ENCODE results near the gene LPIN3.

The LPIN3 gene

DNA sequence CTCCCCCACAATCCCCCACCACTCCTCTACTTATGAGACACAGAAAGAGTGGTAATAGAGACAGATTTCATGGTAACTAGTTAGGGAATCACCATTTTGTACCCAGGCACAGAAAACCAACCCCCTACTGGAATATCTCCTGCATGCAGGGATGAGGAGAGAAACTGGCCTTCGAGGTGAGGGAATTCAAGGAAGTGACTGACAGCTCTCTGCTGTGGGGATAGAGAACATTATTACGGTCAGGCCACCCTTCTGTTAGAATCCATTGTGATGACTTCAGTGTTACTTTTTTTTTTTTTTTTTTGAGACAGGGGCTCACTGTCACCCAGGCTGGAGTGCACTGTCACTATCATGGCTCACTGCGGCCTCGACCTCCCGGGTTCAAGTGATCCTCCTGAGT is 13.4 kb upstream of the LPIN3 start:
- no peak for DNase-seq (ENCODE audit: low spot score)

DNA sequence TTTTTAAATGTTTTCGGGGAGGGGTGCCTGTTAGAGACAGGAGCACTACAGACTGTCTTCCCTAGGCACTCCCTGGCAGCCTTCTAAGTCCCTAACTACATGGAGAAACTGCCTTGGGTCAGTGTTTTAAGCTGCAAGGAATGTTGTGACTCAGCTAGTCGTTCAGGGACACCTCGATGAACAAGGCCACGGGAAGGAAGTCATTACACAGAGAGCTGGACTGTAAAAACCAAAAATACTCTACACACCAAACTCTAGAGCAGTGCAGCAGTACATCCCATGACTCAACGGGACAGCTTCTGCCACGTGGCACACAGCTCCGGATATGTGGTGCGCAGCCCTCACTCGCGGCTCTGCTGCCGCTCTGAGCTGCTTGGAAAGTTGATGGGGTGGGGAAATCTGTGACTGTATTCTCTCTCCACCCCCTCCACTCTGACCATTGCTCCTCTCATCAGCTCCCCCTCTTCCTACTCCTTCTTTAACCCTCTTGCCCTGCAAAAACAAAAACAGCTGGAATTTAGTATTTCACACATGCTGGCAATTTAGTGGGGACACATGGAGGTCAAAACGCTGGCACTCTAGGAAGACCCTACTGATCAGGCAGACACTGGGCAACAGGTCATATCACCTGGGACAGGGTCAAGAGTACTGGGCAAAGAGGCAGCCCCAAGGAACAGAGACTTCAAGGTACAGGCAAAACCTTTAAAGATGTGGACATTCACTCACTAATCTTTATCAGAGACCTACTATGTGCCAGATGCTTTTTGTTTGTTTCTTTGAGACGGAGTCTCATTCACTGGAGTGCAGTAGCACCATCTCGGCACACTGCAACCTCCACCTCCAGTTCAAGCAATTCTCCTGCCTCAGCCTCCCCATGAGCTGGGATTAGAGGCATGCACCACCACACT is 10.9 kb upstream of the LPIN3 start:
- DNase-seq (ENCODE audit: low spot score) = peak; percentile 49

DNA sequence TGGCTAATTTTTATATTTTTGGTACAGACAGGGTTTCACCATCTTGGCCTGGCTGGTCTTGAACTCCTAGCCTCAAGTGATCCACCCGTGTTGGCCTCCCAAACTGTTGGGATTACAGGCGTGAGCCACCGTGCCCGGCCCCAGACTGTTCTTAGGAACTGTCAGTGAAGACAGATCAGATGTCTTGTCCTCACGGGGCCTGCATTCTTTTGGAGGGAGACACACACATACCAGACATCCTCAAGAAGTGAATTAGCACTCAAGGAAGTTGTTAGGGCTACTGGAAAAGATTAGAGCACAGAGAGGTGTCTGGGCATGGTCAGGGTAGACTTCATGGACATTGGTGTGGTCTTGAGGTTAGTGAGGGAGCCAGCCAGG is 10.3 kb upstream of the LPIN3 start:
- DNase-seq (ENCODE audit: low spot score) = no peak

DNA sequence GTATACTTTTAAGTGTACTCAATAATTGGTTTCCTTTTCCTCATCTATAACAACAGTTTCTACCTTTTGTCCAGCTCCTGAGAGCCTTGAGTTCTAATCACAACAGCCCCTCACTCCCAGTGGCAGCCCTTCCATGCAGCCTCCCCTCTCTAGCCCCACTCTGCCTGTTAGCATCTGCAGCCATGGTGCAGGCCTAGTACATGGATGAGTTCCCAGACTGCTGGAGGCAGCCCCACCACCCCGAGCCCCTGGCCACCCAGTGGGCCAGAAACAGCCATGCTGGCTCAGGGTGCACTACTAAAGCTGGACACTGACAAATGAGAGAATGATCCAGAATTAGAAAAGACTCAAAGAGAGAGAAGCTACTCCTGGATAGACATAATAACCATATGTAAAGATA is 9.7 kb upstream of the LPIN3 start:
- no peak for DNase-seq (ENCODE audit: low spot score)

DNA sequence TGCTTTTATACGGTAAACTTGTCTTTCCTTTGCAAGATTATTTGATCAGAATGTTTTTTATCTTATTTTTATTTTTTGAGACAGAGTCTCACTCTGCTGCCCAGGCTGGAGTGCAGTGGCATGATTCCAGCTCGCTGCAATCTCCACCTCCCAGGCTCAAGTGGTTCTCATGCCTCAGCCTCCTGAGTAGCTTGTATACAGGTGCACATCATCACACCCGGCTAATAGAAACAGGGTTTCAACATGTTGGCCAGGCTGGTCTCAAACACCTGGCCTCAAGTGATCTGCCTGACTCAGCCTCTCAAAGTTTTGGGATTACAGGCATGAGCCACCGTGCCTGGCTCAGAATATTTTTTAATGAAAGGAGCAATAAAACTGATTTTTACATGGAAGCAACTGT is 8.9 kb upstream of the LPIN3 start:
- DNase-seq (ENCODE audit: low spot score) = no peak

DNA sequence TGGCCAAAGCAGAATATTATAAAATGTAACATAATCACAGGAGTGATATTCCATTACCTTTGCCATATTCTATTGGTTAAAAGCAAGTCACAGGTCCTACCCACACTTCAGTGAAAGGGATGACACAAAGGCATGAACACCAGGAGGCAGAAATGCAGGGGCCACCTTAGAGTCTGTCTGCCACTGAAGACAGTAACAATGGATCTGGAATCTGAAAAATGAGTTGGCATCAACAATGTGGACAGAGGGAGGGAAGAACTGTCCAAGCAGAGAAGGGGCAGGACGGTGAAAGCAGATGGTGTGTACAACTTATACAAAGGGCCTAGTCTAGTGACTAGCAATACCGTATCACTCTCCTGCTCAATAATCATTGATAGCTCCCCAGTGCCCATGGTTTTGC is 6.6 kb upstream of the LPIN3 start:
- DNase-seq (ENCODE audit: low spot score) = no peak

DNA sequence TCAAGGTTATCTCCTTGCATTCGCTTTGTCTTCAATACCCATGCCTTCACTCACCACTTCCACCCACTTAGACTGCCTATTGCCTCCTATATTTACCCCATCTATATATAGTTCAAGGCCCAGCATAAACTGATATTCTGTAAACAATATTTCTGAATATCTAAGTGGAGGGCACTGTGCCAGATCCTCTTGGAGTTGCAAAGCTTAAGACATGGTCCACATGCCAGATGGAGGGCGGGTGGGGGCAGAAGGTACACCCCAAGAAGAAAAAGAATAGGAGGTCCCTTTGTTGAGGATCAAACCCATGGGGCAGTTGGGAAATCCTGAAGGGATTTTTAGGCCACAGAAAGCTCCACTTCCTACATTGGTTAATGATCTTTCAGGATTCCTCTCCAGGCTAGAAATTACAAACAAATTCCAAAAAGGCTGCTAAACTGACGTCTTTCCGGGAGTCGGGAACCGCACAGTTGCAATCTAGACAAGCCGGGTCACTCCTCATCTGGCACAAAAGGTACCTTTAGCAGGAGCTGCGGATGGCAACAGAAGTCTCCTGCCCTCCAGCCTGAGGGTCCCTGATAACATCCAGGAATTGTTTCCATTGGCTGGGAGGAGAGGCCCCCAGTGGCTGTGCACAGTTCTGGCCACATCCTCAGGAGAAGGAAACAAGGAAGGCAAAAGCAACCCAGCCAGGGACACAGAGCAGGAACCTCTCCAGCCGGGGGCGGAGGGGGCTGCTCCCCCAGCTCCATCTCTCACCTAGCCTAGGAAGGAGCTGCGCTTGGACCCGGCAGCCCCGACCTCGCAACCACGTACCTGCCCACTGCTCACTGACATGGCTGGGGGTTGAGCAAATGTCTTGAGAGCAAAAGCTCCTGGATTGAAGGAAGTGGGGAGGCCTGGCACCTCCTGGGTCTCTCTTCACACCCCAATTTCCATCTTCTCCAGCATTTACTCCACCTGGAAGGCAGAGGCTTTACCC is 5.9 kb upstream of the LPIN3 start:
- DNase-seq (ENCODE audit: low spot score) = no peak

DNA sequence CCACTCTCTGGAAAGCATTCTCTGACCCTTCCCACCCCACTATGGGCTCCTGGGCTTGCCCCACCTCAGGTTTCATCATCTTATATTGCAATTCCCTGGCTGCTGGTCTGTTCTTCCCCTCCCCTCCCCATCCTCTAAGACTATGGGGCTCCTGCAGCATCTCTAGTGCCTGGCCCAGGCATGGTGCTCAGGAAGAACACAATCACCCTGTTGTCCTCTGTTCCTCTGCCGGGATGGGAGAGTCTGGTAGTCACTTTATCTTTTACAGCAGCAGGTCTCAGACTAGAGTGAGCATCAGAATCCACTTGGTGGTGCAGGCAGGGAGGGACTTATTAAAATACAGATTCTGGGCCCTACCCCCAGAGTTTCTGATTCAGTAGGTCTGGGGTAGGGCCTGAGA is 5.0 kb upstream of the LPIN3 start:
- no peak for DNase-seq (ENCODE audit: low spot score)

DNA sequence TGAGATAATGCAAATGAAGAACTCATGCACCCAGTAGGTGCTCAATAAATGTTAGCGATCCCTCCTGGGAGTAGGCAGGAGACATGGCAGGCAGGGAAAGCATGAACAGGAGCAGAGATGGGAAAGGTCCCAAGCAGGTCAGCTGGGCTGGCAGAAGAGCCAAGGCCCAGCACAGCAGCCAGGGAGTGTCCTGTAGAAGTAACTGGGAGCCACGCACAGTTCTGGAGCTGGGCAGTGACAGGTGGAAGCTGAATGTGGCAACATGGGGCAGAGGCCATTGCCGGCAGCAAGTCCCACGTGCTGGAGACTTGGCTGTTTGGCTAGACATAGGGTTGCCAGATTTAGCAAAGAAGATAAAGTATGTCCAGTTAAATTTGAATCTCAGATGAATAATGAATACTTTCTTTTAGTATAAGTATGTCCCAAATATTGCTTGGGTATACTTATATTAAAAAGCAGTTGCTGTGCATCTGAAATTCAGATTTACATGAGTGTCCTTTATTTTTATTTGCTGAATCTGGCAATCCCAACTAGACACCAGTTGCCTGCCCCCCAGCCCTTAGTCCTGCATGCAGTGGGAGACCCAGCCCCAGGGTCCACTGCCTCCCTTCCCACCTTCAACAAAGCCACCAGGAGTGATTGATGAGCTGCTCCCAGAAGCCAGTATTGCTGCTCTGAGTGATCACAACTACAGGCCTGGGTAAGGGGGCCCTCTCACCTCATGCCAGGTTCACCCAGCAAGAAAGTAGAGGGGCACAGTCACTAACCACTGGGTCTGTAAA is 3.7 kb upstream of the LPIN3 start:
- DNase-seq (ENCODE audit: low spot score) = no peak

DNA sequence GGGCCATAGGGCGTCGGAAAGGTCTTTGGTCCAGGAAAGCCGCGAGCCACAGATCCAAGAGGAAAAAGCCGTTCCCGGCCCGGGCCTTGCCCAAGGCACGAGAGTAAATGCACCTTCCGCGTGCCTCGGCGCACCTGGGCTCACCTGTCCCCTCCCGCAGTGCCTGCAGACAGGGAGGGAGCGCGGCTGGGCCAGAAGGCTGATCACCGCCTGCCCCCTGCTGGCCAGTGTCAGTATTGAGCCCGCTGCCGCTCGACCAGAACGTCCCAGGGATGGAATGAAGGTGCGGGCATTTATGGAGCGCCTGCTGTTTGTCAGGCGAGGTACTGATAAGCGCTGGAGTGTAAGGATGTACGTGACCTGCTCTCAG is 679 bp upstream of the LPIN3 start:
- DNase-seq (ENCODE audit: low spot score) = peak; percentile 79

DNA sequence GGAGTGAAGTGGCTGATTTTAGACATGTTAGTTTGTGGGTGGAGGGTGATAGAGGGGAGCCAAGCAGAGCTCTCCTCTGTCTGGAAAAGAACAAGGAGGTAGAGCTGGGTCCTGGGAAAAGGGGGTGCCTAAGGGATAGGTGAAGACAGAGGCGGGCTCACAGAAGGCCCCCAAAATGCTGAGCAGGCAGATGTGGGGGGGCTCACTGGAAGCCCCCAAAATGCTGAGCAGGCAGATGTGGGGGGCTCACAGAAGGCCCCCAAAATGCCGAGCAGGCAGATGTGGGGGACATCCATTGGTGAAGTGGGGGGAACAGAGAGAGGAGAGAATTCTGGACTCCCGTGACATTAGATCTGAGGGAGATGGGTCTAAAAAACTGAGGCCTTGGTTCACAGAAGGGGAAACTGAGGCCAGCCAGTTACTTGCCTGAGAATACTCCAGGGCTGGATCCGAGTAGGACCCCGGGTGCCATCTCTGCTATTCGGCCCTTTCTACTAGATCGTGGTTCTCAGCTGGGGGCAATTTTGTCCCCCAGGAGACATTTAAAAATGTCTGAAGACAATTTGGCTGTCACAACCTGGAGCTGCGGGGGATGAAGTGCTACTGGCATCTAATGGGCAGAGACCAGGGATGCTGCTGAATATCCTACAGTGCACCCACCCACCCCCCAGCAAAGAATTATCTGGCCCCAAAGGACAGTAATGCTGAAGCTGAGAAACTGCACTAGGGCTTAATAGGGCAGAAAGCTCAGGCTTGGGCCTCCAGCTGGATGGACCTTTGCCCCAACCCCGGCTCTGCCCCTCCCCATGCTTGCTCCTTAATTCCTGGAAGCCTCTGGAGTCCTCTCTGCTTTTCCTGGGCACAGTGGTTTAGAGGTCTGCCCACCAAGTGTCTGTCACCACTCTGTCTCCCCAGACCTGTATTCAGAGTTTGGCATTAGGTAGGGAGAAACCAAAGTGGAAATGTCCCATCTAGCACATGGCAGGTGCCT is 2.1 kb downstream of the LPIN3 start:
- DNase-seq (ENCODE audit: low spot score) = no peak

DNA sequence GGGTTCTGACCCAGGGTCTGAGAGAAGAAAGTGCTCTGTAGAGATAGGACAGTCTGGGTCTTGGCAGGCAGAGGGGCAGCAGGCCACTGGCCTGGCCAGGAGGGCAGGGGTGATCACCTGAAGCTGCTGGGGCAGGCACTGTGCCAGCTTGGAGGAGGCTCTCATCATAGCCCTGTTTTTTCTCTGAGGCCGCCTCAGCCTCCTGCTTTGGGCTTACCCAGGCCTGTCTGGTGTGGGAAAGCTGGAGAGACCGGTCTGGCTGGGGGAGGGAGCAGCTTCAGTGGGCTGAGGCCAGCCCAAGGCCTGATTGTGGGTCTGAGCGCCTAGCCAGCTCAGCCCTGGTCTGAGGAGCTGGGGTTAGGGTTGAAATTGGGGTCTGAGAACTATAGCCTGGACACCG is 3.9 kb downstream of the LPIN3 start:
- no peak for DNase-seq (ENCODE audit: low spot score)

DNA sequence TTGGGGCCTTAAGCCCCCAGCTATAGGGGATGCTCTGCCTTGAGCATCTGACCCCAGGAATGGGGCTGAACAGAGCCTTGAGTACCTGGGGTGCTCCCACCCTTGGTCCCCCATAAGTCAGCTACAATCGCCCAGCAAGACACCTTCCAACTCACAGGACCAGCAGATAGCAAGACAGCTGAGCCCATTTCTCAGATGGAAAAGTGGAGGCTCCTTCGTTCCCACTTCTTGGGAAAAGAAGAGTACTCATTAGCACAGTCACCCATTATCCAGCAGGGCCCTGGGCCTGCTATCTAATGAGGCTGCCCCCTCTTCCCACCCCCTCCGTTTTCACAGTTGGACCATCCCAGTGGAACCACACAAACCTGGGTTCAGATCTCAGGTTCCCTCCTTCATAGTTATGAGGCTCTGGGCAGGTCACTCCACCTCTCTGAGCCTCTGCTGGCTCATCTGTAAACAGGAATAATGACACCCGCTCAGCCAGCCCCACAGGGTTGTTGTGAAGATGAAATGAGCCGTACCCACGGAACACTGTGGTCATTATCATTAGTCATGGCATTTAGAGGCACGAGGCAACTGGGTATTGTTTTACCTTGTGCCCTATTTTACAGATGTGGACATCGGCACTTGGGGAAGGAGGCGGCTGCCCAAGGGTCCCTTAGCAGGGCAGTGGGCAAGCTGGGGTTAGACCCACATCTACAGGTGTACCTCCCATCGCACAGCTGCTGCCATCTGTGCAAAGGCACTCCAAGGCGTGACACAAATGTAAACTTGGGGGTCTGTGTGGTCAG is 4.5 kb downstream of the LPIN3 start:
- no peak for DNase-seq (ENCODE audit: low spot score)

DNA sequence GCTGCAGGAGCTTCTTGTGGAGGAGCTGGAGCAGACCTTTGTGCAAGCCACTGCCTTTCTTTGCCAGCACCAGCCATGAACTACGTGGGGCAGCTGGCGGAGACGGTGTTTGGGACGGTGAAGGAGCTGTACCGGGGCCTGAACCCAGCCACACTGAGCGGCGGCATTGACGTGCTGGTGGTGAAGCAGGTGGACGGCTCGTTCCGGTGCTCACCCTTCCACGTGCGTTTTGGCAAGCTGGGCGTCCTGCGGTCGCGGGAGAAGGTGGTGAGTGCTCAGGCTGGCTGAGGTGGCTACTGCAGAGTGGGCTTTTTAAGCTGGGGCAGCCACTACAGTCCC is 5.1 kb downstream of the LPIN3 start:
- no peak for DNase-seq (ENCODE audit: low spot score)

DNA sequence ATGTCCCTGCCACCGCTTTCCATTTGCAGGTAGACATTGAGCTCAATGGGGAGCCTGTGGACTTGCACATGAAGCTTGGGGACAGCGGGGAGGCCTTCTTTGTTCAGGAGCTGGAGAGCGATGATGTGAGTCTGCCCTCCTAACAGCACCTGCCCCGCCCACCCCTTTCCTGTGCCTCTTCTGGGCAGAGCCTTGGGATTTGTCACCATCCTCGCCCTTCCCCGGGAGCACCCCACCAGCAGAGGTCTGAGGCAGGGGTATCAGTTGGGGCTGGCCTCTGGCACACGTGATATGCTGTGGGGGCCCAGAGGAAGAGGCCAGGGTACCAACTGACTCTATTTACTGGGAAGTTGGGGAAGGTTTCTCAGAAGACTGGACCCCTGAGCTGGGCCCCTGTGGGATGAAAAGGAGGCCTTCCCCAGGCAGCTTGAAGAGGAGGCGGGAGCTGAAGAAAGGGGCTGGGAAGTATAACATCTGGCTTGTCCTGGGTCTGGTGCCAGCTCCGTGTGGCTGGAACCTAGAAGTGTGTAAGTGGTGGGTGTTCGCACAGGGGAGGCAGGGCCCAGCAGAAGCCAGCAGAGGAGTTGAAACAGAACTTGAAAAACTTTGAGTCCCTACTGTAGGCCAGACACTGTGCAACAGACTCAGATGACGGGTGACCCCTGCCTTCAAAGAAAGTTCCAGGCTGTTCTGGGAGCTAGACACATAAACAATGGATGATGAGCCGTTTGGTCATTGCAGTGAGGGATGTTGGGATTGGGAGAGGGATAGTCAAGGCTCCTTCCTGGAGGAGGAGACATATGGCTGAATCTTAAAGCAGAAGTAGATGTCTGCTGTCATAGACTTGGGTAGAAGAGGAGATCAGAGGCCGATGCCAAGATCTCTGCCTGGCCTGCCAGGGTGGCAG is 7.2 kb downstream of the LPIN3 start:
- DNase-seq (ENCODE audit: low spot score) = no peak

DNA sequence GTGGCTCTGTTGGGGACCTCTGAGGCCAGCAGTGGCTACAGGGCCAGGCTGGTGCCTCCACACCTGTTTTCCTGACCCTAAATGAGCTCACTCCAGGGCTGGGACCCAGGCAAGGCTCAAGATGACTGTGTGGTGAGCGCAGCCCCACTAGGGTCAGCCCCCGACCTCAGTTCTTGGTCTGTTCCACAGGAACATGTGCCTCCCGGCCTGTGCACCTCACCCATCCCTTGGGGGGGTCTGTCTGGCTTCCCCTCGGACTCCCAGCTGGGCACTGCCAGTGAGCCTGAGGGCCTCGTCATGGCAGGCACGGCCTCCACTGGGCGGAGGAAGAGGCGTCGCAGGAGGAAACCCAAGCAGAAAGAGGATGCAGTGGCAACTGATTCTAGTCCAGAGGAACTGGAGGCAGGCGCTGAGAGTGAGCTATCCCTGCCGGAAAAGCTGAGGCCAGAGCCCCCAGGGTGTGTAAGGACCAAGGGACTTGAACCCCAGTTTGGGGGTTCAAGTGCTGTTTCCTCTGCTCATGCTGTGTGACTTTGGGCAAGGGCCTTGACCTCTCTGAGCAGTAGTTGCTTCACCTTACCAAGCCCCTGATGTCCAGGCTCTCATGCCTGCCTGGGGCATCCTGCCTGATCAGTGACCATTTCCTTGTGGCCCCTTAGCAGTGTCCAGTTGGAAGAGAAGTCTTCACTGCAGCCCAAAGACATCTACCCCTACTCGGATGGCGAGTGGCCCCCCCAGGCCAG is 8.0 kb downstream of the LPIN3 start:
- no peak for DNase-seq (ENCODE audit: low spot score)

DNA sequence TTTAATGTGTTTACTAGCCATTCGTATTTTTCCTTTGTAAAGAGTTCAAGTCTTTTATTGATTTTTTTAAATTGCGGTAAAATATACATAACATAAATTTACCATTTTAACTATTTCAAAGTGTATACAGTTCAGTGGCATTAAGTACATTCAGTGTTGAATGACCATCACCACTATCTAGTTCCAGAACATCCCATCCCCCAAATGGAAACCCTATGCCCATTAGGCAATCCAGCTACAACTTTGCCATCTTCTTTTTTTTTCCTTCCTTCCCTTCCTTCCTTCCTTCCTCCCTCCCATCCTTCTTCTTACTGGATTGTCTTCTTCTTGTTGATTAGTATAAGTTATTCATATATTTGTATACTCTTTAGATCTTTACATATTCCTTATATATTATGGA is 8.6 kb downstream of the LPIN3 start:
- no peak for DNase-seq (ENCODE audit: low spot score)

DNA sequence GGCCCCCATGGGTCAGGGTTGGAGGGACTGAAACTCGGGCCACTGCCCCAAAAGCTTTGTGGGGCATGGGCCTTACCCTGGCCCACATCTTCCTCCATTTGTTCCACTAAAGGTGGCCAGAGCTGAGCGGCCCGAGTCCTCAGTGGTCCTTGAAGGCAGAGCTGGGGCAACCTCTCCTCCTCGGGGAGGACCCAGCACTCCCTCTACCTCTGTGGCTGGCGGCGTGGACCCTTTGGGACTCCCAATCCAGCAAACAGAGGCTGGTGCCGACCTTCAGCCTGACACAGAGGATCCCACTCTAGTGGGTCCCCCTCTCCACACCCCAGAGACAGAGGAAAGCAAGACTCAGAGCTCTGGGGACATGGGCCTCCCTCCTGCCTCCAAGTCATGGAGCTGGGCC is 9.3 kb downstream of the LPIN3 start:
- DNase-seq (ENCODE audit: low spot score) = no peak

Data from CD4-positive, alpha-beta T cell treated with Interleukin-15 for 4 hours (primary cell).